ENCODE data around the gene CLCN3.
A peak's percentile ranks its signal among the peaks of the same experiment; 100 is the strongest.

DNA sequence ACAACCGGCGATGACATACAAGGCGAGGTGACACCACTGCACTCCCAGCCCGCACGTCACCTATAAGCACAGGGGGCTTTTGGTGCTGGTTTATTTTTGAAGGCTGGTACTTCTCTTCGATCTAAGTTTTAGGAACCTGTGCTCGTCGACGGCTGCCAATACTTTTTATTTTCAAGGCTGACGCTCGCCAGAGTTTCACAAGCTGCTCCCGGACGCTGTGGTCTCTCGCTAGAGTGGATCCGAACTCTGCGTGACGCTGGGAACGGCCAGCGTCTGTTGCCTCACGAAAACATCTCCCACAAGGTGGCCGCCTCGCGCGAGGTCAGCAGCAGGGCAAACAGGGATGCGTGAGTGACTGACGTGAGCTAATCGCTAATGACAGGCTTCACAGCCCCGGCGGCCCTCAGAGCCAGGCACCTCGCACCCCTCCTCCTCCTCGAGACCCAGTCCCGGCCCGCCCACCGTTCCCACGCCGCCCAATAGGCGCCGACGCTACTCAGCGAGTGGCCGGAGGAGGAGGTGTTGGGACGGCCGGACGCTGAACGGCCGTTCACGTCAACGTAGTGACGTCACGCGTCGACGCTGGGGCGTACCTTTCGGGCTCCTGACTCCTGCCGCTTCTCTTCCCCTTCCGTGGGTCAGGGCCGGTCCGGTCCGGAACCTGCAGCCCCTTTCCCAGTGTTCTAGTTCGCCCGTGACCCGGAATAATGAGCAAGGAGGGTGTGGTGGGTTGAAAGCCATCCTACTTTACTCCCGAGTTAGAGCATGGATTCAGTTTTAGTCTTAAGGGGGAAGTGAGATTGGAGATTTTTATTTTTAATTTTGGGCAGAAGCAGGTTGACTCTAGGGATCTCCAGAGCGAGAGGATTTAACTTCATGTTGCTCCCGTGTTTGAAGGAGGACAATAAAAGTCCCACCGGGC is at the start of gene CLCN3:
- TF ChIP-seq EP300 (IDR thresholded peaks at IDR 0.05; ENCODE audit: borderline replicate concordance) (peak; percentile 34; the same call in 1 of the 2 replicates), CREB1 (IDR thresholded peaks at IDR 0.05; ENCODE audit: low read depth) (peak; percentile 84), TCF12 (IDR thresholded peaks at IDR 0.05; ENCODE audit: low read depth) (peak; percentile 48), RAD21 (IDR thresholded peaks at IDR 0.05; ENCODE audit: low read depth) (no peak), TAF1 (IDR thresholded peaks at IDR 0.05; ENCODE audit: low read depth) (peak; percentile 94), FOXM1 (IDR thresholded peaks at IDR 0.05; ENCODE audit: borderline replicate concordance, low read depth) (peak; percentile 47; the same call in 1 of the 2 replicates)
- TF ChIP-seq, protein P1, sequence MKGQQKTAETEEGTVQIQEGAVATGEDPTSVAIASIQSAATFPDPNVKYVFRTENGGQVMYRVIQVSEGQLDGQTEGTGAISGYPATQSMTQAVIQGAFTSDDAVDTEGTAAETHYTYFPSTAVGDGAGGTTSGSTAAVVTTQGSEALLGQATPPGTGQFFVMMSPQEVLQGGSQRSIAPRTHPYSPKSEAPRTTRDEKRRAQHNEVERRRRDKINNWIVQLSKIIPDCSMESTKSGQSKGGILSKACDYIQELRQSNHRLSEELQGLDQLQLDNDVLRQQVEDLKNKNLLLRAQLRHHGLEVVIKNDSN (IDR thresholded peaks at IDR 0.05): peak; percentile 17; the same call in 1 of the 2 replicates
- TF ChIP-seq, protein P2, sequence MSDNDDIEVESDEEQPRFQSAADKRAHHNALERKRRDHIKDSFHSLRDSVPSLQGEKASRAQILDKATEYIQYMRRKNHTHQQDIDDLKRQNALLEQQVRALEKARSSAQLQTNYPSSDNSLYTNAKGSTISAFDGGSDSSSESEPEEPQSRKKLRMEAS (IDR thresholded peaks at IDR 0.05): peak; percentile 68
